Kasumi-1 (cell line): ENCODE measurements around the gene PPFIA1.
A peak's percentile ranks its signal among the peaks of the same experiment; 100 is the strongest.
"Not testable (repeated sequence)": the region's sequence is repeated elsewhere in the genome, so short reads cannot be mapped to it uniquely, and the experiment has no call there.

Experiments used
- DNase-seq, 2 experiments: peaks; one replicate each; lab custom pipeline; 2025; lab: John Stamatoyannopoulos, UW

The PPFIA1 gene

DNA sequence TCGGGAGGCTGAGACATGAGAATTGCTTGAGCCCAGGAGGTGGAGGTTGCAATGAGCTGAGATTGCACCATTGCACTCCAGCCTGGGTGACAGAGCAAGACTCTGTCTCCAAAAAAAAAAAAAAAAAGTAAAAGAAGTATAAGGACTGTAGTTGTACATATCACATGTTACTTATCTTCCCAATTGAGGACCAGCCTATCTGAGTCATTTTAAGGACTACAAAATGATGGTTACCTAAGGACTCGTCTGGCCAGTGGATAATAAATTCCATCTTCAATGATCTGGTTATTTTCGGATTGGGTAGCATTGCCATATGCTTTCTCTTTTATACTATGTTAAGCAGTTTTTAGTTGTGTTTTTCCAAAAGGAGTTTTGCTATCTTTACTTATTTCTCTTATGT is 55.3 kb downstream of the PPFIA1 start:
- DNase-seq, result no peak

DNA sequence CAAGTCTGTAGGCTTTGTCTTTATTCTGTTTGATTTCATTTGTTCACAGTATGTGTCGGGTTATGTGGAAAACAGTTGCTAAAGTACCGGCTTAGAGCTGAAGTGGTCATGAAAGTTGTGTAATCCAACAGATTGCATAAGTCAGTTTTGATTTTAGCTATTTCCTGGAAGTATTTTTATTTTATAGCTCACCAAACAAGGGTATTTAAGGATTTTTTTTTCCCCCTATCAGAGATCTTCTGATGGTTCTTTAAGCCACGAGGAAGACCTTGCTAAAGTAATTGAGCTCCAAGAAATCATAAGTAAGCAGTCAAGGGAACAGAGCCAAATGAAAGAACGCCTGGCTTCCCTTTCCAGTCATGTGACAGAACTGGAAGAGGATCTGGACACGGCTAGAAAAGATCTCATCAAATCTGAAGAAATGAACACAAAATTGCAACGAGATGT is 55.9 kb downstream of the PPFIA1 start:
- DNase-seq, result no peak

DNA sequence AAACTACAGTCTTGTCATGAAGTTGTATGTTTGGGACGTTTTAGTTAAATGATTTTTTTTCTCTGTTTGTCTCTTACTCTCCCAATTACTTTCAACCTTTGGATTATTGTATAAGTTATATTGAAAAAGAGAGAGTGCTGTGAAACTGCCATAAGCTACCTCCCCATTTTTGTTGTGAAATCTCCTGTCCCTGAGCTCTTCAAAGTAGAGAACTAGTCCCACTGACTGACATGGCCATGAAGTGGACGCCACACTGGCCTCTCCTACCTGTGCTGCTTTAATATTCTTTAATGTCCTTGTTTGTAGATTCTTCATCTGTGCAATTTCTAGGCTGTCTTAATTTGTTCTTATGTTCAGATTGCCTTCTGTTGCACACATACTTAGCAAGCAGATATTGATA is 56.3 kb downstream of the PPFIA1 start:
- no peak for DNase-seq

DNA sequence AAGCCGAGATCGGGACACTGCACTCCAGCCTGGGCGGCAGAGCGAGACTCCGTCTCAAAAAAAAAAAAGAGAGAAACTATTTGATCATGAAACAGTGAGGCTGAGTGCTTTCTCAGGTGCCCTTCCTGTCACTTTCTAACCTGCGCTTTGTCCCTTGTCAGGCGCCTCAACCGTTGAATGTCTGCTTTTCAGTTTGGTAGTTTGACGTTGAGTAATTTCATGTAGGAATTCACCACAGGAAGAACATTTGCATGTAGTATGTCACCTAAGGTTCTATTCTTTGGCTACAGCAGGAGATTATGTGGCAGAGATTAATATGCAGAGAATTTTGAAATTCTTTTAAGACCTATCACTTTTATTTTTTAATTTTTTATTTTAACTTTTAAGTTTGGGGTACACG is 57.2 kb downstream of the PPFIA1 start:
- no peak for DNase-seq

DNA sequence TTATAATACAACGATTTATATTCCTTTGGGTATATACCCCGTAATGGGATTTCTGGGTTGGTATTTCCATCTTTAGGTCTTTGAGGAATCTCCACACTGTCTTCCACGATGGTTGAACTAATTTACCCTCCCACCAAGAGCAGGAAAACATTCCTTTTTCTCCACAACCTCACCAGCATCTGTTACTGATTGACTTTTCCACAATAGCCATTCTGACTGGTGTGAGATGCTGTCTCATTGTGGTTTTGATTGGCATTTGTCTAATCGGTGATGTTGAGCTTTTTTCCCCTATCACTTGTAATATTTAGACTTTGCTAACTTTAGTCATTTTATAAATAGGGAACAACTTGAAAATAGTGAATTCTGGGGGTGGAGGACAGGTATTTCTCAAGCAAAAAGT is 58.1 kb downstream of the PPFIA1 start:
- no peak for DNase-seq

DNA sequence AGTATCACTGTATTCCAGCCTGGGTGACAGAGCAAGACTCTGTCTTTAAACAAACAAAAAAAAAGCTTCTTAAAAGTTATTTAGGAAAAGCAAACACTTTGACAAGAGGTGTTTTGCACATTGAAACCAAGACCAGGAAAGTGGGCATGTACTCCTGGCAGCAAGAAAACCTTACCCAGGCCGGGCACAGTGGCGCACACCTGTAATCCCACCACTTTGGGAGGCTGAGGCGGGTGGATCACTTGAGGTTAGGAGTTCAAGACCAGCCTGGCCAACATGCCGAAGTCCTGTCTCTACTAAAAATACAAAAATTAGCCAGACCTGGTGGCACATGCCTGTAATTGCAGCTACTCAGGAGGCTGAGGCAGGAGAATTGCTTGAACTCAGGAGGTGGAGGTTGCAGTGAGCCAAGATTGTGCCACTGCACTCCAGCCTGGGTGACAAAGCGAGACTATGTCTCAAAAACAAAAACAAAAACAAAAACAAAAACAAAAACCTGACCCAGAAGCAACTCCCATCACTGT is 60.9 kb downstream of the PPFIA1 start:
- not testable (repeated sequence) for DNase-seq

DNA sequence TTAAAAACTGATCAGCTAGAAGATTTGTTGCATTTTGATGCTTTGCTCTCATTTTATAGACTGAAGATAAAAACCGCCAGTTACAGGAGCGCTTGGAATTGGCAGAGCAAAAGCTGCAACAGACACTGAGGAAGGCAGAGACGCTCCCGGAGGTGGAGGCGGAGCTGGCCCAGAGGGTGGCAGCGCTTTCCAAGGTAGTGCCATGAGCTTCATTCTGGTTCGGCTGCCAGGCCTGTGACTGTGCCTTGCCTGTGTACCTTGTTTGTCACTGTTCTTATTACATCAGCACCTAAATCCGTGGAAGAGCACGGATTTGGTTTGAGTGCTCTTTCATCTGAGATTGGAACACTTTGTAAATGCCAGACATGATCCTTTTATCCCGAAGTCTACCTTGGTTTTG is 61.4 kb downstream of the PPFIA1 start:
- DNase-seq, result no peak

DNA sequence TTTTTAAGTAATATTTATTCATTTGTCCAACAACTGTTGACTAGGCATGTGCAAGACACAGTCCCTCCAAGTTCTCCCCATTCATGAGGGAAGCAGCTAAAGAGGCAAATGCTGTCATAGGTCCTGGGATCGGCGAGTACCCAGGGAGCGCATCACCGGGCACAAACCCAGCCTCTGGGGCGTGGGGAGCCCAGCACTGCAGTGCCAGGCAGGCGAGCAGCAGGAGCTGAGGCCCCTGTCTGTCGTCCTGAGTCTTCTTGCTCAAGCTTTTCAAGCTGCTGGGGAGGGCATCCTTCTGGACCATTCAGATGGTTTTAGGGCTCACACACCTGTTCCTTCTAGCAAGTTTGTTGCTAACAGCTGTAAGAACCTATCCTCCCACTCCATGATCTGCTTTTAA is 62.1 kb downstream of the PPFIA1 start:
- no peak for DNase-seq

DNA sequence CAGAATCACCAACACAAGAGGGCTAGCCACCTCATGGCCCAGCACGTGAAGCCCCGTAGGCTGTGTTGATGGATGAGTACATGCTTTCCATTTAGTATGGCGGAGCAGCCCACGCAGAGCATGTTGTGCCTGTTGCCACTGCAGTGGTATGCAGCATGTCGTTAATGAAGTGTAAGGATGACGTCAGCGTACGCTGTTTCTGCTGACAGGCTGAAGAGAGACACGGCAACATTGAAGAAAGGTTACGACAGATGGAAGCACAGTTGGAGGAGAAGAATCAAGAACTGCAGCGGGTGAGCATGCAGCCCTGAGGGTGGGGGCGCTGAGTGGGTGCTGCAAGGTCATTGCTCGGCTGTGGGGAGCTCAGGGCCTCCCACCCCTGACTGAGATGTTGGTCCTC is 62.8 kb downstream of the PPFIA1 start:
- no peak for DNase-seq

DNA sequence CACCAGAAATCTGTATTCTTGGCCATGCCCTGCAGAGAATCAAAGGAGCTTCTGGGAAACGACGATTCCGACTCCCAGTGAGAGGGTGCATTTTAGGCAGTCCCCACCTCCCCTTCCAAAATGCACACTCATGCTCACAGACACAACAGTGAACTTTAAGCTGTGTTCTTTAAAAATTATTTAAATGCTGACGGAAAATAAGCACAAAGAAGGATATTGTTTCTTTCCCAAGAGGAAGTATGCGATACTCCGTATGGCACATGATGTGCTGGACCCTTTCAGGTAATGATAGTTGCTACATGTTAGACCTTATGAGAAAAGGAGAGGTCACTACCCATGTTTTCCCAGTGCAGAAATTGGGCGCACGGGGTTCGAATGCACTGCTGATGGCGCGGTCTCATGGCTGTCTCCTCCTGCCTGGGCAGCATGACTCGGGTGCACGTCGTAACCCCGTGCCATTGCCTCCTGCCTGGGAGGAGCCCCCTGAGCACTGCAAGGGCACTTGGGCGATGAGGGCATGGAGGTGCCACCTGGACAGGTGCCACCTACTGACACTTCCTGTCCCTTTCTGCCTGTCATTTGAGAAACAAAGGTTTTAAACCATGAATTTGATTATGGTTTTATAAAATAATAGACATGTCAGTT is 64.0 kb downstream of the PPFIA1 start:
- no peak for DNase-seq

DNA sequence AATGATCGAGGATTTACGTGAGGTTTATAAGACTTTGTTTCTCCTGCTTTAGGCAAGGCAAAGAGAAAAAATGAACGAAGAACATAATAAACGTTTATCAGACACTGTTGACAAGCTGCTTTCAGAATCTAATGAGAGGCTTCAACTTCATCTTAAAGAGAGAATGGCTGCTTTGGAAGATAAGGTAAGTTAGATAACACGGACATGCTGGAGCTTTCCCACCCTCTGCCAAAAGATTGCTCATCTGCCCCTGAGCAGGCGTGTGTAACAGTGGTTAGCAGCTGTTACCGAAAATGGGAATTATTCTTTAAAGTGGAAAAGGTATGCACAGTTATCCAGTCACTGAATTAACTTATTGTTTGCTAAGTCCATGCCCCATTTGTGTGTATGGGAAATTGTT is 65.0 kb downstream of the PPFIA1 start:
- no peak for DNase-seq

DNA sequence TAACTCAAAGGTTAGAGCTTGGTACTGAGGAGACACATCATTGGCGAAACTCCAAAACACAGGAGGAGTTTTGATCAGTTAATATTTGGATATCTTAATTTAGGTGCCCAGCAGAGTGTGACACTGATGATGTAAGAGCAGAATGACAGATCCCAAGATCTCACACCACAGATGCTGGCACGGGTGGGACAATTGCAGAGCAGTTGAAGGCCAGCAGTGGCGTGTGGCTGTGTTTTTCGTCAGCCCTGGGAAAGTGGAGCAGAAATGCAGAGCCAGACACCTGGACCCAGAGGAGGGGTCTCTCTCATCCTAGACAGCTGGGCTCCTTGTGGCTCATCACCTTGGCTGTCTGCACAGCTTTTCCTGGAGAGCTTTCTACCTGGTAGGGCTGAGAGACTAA is 68.1 kb downstream of the PPFIA1 start:
- DNase-seq, result no peak

DNA sequence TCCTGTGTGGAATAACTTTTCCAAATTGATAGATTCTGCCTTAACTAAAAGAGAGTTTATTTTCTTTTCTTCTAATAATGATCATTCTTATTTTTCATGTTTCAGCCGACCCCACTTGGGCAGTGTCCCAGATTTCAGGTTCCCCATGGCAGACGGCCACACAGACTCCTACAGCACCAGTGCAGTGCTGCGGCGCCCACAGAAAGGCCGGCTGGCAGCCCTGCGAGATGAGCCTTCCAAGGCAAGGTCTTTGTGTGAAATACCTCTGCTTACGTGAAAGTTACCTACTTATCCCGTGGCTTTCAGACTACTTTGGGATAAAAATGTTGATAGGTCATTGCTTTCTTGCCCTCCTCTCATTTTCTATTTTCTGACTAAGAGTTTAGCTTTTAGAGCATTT is 68.6 kb downstream of the PPFIA1 start:
- DNase-seq, result no peak

DNA sequence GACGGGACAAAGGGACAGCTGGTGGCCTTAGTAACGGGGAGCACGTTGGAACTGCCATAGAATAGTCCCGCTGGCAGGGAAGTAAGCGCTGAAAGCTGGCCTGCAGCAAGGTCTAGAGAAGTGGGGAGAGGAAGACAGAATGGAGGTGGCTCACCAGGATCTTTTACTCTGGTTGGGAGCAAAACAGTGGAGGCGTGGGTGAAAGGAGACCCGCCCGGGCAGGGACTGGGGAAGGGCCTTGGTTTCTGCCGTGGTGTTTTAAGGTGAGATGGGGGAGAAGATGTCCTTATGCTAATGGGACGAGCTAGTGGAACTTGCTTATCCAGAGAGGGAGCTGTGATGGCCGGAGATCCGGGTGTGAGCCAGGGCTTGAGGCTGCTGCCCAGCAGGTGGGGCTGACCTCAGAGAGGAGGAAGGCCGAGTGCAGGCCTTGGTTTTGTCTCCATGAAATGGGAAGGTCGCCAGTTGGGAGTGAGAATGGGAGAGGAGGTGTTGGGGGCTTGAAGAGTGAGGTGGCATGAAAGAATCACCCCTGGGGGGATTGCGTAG is 71.5 kb downstream of the PPFIA1 start:
- DNase-seq, result no peak

DNA sequence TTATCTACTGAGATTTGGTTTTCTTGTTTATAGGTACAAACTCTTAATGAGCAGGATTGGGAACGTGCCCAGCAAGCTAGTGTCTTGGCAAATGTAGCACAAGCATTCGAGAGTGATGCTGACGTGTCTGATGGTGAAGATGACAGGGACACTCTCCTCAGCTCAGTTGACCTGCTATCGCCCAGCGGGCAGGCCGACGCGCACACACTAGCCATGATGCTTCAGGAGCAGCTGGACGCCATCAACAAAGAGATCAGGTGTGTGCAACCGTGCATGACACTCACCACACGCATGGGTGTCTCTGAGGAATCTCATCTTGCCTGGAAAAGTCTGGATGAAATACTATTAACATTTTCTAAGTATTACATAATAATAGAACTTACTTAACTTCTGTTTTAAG is 73.1 kb downstream of the PPFIA1 start:
- no peak for DNase-seq

DNA sequence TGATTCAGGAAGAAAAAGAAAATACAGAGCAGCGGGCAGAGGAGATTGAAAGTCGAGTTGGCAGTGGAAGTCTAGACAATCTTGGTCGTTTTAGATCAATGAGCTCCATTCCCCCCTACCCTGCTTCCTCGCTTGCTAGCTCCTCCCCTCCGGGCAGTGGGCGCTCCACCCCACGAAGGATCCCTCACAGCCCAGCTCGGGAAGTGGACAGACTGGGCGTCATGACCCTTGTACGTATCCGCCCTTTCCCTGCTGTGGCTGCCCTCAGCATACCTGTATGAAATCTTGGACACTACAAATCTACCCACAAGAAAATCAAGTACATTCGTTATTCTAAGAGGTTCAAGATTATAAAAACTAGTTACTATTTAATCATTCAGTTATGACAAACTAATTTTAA is 77.7 kb downstream of the PPFIA1 start:
- no peak for DNase-seq

DNA sequence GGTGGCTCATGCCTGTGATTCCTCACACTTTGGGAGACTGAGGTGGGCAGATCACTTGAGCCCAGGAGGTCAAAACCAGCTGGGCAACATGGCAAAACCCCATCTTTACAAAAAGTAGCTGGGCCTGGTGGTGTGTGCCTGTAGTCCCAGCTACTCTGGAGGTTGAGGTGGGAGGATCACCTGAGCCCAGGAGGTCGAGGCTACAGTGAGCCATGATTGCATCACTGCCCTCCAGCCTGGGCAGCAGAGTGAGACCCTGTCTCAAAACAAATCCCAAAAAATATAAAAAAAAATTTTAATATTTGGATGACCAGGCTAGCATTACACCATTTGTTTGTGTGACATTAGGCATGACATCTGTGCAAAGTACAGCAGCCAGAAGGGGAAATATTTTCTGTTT is 78.1 kb downstream of the PPFIA1 start:
- DNase-seq, result no peak

DNA sequence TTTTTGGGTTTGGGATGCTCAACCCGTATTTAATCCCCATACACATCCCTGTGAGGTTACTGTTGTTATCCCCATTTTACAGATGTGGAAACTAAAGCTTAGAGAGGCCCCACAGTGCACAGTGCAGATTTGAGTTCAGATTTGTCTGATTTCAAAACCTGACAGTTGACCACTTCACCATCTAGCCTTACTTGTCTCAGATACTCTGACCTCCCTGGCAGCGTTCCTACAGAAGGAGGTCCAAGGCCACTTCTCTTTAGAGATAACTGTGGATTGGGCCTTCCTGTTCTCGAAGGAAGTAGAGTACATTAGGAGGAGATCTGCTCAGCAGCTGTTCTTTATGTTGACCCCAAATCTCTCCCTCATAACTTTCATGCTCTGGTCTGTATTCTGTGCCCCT is 81.2 kb downstream of the PPFIA1 start:
- no peak for DNase-seq

DNA sequence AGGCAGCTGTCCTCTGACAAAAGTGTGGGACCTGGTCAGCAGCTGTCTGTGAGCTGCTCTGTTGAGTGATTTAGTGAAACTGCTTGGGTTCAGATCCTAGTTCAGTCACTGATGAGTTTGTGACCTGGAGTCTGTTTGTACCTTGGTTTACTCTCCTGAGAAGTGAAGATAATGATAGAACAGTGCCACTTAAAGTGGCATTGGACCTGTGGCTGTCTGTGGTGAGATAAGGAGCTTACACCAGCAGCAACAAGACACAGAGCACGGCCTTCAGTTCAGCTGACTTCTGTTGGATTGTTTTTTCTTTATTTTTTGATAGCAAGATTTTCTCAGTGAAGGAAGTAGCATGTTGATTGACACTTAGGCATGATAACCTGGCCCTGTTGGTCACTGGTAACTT is 81.6 kb downstream of the PPFIA1 start:
- DNase-seq, result no peak

DNA sequence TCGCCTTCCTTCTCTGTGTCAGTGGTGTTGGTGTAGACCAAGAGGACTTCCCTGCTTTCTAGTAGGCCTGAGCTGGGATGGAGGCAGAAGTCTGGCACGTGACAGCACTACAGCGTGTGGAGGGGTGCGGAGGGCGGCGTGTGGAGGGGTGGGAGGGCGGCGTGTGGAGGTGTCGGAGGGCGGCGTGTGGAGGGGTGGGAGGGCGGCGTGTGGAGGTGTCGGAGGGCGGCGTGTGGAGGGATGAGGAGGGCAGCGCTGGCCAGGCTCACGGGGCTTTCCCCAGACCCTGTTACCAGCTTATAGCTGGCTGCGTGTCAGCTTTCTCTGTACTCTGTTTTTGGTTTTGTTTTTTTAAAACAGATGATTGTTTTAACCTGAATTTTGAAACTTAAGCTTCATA is 82.1 kb downstream of the PPFIA1 start:
- DNase-seq, result no peak

DNA sequence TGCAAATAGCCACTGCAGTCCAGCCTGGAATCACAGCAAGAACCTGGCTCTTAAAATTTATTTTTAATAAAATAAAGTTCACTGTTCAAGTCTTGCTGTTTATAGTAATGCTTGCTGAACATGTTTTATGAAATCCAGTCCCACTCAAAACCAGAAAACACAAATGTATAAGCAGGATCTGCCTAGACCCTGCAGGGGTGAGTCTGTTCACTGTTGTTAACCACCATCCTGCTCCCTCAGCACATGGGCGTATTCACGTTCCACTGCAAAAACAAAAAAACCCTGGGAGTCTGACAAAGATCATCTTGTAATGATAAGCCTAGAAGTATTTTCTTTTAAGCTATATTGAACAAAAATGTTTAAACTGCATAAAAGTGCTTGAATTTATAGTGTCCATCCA is 82.8 kb downstream of the PPFIA1 start:
- no peak for DNase-seq

DNA sequence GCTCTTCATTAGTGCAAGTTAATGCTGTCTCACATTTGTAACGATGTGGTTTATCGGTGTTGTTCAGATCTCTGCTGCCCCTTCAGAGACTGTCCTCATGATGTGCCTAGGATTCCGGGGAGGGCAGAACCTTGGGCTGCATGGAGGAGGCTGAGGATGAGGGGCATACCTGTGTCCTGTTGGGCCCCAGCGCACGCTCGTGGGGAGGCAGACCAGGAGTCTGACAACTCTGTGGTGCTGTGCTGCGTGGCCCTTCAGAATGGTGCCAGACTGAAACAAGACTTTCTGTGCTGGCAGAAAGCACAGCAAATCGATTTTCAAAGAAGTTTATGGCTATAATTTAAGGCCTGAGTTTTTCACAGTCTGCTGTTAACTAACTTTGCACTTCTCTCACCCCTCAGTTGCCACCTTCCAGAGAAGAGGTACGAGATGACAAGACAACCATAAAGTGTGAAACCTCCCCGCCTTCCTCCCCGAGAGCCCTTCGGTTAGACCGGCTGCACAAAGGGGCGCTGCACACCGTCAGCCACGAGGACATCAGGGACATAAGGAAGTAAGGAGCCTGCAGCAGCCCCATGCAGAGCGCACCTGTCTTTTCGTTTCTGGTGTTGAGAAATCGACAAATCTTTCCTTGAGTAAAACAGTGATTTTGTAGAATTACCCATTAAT is 83.5 kb downstream of the PPFIA1 start:
- no peak for DNase-seq

DNA sequence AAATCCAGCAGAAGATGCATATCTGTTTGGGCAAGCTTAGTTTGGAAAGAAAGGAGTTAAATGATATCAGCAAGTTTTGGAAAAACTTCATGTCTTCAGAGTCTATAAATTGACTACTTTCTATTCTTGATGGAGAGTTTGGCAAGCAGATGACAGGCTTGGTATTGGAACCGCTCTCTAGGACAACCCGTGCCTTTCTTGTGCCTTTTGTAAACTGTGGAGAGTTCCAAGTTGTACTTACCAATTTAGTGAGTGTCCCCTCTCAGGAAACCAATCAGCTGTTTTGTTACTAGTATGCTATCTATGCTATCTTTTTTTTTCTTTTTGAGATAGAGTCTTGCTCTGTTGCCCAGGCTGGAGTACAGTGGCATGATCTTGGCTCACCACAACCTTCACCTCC is 84.1 kb downstream of the PPFIA1 start:
- DNase-seq, result no peak

DNA sequence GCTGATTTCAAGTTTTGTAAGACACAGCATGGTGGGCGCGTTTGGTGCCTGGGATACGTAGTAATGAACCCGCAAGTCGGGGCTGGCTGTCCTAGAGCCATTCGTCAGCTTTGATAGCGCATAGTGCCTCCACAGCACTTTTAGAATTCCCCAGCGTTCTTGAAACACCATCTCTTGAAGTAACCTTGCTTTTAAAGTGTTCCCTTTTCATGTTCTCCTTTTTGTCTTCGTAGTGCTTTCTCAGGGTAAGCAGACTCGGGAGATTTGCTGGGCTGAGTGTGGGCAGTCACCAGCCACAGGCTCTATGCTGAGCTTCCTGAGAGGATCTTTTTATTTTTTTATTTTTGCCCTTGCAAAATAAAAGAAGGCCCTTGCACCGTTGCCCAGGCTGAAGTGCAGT is 88.3 kb downstream of the PPFIA1 start:
- DNase-seq, result peak; percentile 21 to 23
